HG03175 (cell line): ENCODE results near the gene KCNQ1.

Source experiments
- ATAC-seq: cut with Tn5 transposase; IDR thresholded peaks from one replicate; pipeline ENCODE4 v1.9.1; 2021; ENCODE audit warnings: mild to moderate bottlenecking, moderate library complexity; ENCODE audit not compliant: unreplicated experiment

Gene KCNQ1

DNA sequence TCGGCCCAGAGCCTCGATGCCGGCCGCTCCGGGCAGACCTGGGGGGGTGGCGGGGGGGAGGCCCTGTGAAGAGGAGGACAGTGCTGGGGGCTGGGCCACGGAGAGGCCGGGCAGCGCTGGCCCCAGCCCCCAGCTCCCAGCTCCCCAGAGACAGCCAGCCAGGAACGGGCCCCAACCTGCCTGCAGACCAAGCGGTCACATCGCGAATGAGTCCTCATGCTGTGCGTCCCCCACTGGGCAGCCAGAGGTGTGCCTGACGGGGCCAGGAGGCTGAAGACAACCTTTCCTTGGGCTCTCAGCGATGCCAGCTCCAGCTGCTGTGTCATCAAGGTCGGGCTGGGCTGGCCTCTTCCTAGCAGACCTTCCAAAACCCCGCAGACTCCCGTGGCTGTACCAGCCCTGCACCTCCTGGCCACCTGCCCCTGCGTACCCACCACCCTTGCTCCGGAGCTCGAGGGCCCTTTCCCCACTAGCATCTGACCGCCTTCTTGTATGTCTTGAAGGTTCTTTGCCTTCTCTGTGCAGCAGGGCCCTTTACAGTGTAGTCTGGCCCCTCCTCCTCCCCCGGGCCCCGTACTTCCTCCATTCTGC lies 352.4 kb downstream of the KCNQ1 start:
- ATAC-seq, result no peak

DNA sequence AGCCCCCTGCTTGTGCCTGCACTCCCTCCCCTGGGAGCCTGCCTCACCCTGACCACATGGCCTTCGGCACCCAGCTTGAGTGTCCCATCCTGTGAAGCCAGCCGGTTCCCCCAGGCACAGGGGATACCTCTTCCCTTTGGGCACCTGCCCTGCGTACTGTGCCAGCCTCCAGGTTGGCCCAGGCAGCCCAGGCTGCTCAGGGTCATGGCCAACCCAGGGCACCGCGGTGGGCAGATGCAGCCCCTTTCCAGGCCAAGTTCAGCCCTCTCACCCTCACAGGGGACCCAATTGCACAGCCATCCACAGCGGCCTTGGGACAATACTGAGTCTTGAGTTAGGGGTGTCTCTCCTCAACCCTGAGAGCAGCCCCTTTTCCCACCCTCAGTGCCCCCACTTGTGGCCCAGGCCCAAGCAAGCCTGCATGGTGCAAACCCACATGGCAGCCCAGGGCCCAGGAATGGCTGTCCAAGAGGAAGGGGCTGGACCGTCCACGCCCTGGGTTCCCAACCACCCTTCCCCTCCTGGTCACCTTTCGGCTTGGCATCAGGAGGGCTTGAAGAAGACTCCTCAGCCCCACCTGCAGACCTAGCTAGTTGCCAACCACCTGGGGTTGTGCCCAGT lies 353.0 kb downstream of the KCNQ1 start:
- ATAC-seq, result no peak

DNA sequence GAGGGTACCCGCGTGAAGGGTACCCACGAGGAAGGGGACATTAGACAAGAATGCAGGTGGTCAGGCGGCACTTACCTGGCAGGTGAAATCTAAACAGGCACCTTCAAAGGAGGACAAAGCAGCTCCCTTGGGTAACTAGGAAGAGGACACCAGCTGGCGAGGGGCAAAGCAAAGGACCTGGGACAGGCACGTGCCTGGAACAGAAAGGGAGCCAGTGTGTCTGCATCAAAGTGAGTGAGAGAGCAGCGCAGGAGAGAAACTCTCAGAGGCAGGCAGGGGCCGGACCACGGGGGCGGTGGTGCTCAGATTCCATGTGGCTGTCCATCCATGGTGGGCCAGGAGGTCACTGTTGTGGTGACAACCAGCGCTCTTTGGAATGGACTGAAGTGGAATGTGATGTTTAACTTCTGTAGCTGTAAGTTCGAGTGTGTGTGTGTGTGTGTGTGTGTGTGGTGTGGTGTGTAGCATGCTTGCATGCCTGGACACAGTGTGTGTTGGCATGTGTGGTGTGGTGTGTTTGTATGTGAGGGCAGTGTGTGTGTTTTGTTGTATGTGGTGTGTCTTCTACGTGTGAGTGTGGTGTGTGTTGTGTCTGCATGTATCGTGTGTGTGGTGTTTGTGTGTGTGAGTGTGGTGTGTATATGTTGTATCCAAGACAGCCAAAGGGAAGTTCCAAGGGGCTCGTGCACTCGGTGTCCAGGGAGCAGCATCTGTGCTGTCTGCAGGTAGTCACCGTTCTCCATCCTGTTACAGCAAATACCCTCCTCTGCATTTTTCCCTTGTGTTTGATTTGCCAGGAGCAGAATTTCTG lies 354.3 kb downstream of the KCNQ1 start:
- no peak for ATAC-seq

DNA sequence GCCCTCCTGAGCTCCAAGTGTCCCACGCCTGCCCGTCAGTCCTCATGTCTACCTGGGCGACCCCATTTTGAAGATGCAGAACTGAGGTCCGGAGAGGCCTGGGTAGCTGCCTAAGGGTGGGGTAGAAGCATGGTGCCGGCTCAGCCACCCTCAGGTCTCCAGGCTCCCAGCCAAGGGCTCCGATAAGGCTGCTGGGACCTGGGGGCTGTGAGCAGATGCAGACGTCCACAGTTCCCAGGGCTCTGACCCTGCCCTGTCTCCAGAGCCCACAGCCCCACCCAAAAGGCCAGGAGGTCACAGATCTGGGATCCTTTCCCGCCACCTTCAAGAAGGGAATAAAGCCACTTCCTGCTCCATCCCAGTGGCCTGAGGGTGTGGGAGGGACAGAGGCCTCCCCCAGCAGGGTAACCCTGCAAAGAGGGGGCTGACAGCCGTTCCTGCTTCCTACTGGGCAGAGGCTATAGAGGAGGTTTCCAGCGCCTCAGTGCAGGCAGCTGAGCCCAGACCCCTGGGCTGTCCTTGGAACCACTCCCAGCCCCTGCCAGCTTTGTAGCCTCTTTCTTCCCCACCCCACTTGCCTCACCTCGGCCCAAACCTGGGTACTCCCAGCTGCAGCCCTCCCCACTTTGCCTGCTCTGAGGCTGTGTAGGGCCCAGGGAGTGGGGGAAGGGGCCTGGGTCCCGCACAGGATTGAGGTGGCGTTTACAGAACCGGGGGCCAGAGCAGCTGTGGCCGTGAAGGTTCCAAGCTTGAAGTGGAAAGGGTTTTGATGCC lies 355.3 kb downstream of the KCNQ1 start:
- no peak for ATAC-seq

DNA sequence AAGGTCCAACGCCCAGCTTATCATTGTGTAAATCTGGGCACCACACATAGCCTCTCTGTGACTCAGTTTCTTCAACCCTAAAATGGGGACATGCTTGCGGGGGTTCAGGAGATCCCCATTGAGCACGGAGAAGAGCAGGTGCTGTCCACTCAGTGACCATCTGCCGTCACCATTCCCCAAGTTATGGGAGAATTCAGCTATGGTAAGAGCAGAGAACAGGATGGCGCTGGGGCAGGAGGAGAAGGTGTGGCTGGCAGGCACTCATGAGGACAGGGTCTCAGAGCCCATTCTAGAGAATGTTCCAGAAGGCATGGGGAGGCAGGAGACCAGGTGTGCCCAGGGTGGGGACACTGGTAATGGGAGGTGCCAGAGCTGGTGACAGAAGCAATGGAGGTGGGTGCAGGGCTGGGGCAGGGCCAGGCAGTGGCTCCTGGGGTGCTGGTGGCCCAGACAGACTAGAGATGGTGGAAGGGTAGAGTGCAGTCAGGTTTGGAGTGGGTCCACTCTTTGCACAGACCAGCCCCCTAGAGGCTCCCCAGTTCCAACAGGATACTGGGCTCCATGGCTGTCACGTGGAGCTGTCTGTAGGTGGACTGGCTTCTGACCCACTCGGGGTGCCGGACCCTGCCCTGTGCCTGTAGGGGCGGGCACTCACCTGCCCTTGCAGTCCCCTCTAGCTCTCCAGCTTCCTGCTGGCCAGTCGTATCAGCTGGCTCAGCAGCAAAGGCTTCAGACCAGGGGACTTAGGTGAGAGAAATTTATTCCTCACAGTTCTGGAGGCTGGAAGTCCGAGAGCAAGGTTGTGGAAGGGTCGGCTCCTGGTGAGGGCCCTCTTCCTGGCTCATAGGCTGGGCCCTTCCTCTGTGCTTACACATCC lies 356.1 kb downstream of the KCNQ1 start:
- ATAC-seq, result no peak

GRCh38 chr11:2801711-2802388 lies 357.0 kb downstream of the KCNQ1 start:
- ATAC-seq, result no peak

- no peak for ATAC-seq
These were observed 357.8 kb downstream of the KCNQ1 start for GRCh38 chr11:2802389-2803185.

DNA sequence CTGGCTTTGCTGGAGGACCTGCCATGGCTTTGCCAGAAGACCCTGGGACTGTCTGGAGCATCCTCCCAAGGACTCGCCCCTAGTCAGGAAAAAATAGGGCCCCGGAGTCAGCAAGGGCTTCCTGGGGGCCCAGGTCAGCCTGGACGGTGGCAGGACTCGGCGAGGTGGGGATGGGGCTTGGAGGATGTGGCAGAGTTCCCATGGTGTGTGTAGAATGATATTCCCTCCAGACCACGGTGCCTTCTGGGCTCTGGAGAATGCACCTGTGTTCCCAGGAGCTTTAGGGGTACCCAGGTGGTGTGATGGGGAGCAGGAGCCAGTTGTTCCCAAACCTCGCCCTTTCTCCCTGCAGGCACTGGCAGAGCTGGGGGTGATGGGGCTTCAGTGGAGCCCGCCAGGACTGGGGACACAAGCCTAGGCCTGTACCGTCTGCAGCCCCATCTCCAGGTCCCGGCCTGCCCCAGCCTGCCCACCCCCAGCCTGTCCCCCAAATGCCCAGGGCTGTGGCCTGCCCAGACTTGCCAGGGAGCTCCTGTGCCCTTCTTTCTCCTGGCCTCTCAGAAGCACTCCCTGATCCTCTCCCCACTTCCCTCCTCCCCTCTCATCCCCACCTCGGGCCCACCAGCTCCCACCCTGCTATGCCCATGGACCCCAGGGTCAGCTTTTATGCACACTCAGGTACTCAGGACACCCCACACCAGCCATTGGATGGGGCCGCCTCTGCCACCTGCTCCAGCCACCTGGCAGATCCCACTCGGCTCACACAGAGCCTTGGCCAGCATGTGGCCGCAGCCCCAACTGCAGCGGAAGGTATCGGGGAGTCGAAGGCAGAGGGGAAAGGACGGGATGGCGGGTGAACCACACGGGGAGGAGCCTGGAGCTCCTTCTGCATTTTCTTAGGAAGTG lies 358.6 kb downstream of the KCNQ1 start:
- ATAC-seq, result no peak

DNA sequence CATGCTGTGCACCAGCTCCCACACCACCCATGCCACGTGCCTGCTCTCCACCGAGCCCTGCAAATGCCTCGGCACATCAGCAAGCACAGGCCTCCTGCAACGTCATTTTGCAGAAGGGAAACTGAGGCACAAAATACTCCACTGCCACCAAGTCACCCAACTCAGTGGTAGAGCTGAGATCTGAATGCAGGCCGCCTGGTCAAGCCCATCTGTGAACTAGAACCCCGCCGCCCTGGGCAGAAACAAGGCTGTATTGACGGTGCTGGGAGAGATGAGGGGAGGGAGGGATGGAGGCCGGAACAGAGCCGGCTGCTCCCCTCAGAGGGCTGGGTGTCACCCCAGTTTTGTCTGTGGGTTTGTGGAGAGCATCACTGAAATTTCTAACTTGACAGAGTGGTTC lies 359.4 kb downstream of the KCNQ1 start:
- ATAC-seq, result no peak

- ATAC-seq, result no peak
These were observed 360.0 kb downstream of the KCNQ1 start for GRCh38 chr11:2804701-2805387.

- no peak for ATAC-seq
These were observed 360.7 kb downstream of the KCNQ1 start for GRCh38 chr11:2805388-2806056.

DNA sequence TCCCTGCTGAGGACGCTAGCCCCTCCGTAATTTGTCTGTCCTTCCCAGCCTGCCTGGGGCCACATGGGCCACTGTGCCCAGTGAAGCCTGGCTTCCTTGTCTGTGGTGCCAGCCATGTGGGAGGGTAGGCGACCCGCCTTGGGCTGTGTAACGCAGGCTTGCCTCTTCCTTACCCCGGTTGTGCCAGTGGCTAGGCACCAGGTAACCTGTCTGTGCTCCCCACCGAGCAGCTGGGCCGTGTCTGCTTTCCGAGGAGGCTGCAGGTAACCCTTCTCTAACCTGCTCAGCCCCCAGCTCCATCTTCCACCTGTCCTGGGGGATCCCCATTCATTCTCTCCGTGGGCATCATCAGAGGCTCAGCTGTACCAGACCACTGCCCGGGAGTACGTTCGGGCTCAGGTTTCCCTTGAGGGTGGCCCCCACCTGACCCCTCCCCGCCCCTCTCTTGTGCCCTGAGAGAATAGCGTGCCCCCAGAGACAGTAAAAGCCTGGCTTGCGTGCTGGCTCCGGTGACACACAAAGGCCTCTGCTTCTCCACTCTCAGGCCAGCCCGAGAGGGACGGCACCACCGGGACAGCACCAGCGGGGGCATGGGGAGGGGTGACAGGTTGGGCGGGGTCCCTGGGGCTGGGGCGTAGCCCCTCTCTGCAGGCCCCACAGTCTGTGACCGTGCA lies 361.7 kb downstream of the KCNQ1 start:
- no peak for ATAC-seq

DNA sequence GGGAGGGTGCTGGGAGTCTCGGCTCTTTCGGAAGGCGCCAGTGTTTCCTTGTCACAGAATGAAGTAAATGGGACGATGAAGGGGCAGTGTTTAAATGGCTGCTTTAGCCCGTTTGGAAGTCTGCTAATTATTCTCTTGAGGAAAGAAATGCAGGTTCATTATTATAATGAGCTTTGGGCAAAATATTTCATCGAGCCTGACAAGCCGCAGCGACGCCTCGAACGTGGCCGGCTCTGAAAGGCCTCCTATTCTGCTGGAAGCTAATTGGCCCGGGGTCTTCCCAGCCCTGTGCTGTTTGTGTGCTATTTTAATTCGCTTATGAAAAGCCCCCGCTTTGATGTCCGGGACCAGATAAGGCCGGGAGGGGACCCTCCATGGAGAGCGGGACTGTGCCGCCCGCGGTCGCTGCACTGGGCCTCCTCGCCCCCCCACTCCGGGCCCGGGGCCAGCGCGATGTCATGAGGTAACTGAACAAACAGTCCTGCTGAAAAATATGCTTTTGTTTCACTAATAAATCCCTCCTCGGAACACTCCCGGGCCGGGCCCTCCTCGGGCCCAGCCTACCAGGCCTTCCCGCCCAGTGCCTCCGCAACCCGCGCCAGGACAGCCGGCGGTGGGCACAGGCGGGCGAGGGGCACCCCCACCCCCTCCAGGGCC lies 362.3 kb downstream of the KCNQ1 start:
- ATAC-seq, result no peak

GRCh38 chr11:2807801-2808241 lies 363.0 kb downstream of the KCNQ1 start:
- no peak for ATAC-seq

GRCh38 chr11:2808850-2809846 lies 364.3 kb downstream of the KCNQ1 start:
- no peak for ATAC-seq
